ENCODE data around the gene ZBTB21.

- TF ChIP-seq MYC (IDR thresholded peaks at IDR 0.05; ENCODE audit: low read depth, low read length) (no peak), CTCF (IDR thresholded peaks at IDR 0.05; ENCODE audit: low read depth, low read length) (no peak), POLR2A (IDR thresholded peaks at IDR 0.05; ENCODE audit: extremely low read depth, insufficient read length) (no peak), MAX (IDR thresholded peaks at IDR 0.05; ENCODE audit: low read depth, low read length) (no peak)
Measured at GRCh38 chr21:41992576-41992975, 17.6 kb downstream of the ZBTB21 start.
